SK-N-DZ (cell line): Measurements from ENCODE around the gene USP40.

ENCODE experiments used
- DNase-seq: peaks from one replicate; pipeline ENCODE4 v3.0.0-alpha.2; 2015; ENCODE audit warnings: low spot score

Gene USP40

DNA sequence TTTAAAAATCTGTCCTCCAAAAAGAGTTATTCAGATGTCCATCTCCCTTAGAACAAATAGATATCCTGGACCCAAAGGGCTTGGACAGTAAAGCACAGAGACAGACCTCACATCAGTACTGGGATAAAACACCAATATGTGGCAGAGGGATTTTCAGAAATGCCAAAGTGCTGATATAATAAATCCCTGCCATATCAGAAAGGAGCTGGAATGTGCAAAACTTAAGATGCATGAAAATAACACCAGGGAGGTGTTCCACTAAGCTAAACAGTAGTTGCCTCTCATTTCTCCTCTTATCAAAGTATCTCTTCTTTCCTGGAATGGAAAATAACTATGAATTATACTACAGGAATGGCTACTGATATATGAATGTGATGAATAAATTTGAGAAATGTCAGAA lies 13.2 kb downstream of the USP40 start:
- DNase-seq, result no peak

DNA sequence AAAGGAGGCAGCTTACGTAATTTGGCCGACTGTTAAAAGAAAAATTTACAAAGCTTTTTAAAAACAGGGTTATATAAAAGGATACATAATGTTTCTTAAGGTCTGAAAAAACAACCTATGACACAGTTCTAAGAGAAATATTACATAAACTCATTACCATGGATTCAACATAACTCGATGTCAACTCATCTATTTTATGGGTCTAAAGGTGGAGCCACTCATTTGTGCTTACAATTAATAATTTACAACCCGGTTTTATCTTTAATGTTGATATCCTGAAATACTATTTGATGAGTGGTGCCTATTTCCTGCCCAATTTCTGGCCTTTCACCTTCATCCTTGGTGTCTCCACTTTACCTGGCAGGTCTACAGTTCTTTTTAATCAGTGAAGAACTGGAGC lies 15.1 kb downstream of the USP40 start:
- no peak for DNase-seq

DNA sequence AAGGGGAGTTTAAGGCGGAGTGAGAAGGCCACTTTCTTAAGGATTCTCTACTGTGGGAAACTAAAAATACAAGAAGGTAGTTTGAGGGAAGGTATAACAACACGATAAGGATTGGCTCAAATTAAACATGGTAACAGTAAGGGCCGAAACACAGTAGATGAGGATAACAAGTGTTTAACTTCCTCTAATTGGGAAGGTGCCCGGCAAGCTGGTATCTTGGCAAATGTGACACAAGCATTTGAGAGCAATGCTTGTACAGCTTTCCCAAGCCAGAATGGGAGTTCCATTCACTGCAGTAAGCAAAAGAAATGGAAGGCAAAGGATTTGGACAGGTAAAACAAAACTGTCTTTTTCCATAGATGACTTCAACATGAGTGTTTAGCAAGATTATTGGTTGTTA lies 19.8 kb downstream of the USP40 start:
- DNase-seq, result no peak

DNA sequence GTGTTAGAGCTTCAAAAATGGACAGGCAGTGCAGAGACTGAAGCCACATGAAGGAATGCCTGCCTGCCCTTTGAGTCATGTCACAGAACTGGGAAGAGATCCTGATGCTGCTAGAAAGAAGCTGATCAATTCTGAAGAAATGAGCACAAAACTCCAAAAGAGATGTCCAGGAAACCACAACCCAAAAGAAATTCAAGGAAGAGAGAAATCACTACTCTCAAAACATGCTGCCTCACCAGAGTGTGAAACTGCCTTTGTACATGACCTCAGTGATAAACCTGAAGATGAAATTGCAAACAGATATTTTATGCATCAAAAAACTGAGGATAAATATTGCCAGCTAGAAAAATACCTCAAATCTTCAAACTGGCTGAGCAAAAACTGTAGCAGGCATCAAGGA lies 20.5 kb downstream of the USP40 start:
- DNase-seq, result no peak

DNA sequence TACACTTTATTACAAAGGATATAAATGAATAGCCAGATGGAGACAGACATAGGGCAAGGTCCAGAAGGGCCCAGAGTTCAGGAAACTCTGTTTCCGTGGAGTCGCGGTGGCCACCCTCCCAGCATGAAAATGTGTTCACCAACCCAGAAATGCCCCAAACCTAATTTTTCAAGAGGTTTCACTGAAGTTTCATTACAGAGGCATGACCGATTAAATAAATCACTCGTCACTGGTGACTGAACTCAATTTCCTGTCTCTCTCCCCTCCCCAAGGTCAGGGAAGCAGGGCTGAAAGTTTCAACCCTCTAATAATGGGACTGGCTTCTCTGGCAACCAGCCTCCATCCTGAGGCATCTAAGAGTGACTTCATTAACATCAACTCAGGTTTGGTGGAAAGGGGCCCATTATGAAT lies 22.4 kb downstream of the USP40 start:
- DNase-seq, result no peak

DNA sequence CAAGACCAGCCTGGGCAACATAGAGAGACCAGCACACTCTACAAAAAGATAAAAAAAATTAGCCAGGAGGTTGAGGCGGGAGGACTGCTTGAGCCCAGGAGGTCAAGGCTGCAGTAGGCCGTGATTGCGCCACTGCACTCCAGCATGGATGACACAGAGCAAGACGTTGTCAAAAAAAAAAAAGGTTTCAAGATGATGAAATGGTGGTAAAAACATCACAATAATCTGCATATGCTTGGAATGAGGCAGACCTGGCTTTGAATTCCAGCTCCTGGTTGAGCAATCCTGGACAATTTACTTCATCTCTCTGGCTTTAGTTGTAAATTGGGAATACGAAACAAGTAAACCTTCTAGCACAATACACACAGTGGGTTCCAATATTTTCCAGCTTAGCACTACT lies 24.1 kb downstream of the USP40 start:
- no peak for DNase-seq

DNA sequence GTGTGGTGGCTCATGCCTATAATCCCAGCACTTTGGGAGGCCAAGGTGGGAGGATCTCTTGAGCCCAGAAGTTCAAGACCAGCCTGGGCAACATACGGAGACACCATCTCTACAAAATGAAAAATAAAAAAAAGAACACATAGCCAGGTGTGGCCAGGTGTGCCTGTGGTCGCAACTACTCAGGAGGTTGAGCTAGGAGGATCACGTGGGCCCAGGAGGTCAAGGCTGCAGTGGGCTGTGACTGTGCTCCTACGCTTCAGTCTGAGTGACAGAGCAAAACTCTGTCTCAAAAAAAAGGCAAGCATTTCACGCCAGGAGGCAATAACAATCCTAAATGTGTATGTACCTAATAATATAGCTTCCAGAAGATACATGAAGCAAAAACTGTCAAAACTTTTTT lies 27.8 kb downstream of the USP40 start:
- no peak for DNase-seq

DNA sequence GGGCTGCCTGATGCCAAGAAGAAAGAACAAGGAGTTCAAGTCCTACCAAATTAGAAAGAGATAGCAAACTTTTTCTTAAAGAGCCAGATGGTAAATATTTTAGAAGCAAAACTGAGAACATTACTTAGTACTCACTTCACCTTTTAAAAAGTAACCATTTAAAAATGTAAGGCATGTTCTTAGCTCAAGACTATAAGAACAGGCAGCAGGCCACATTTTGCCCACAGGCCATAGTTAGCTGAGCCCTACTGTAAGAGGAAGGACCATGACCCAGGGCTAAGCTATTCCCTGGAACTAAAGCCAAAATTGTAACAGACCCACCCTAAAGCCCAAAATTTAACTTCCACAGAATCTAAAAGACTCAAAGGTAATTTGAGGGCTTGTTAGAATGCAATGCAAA lies 31.3 kb downstream of the USP40 start:
- no peak for DNase-seq

DNA sequence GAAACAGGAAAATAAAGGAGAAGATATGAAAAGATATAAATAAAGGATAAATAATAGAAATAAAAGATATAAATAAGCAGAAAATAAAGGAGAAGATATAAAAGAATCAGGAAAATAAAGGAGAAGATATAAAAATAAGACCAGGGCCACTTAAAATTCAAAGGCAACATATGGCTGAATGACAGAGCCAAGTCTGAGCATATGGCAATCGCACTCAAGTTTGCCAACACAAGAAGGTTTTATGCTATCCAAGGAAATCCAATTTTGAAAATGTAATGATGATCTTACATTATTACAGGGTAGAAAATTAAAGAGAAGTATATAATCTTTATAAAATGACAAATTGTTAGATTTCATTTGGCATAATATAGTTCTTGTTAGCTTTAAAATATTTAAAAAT lies 33.6 kb downstream of the USP40 start:
- no peak for DNase-seq

DNA sequence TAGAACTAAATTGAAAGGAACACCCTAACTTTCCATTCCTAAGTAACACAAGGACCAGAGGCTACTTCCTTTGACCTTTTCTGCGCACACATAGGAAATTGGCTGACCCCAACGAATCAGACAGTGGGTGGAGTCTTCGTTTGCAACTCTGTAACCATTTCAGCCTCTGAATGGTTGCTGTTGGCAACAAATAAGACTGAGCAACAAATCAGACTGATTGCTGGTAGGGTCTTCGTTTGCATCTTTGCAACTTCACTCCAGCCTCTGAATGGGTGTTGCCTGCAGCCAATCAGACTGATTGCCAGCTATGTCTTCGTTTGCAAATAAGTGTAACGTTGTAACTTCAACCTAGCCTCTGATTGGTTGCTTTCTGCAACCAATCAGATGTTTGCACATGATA lies 34.6 kb downstream of the USP40 start:
- DNase-seq, result no peak

DNA sequence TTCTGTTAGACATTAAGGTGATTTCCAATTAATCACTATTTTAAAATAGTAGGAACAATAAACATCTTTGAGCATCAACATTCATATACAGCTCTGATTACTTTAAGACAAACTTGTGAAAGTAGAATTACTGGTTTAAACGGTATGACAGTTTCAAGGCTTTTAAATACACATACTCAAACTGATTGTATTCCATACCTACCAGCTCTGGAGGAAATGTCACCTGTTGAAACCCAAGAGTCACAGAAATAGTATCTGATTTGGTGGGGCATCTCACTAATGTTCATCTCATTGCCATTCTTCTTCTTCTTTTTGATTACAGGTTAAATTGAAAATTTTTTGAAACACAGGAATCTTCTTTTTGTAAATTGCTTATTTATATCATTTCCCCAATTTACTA lies 36.2 kb downstream of the USP40 start:
- DNase-seq, result no peak

DNA sequence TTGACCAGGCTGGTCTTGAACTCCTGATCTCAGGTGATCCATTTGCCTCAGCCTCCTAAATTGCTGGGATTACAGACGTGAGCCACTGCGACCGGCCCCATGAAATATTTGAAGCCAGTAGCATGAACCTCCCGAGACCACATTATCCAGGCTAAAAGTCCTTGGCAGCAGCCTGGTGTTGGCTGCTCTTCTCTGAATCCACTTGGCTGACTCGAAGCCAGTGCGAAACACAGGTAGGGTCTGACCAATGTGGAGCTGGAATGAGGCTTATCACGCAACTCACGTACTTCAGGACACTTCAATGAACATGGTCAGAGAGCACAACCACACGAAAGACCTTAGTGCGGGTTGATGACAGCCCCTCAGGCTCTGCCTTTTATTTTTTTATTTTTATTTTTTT lies 38.4 kb downstream of the USP40 start:
- no peak for DNase-seq

DNA sequence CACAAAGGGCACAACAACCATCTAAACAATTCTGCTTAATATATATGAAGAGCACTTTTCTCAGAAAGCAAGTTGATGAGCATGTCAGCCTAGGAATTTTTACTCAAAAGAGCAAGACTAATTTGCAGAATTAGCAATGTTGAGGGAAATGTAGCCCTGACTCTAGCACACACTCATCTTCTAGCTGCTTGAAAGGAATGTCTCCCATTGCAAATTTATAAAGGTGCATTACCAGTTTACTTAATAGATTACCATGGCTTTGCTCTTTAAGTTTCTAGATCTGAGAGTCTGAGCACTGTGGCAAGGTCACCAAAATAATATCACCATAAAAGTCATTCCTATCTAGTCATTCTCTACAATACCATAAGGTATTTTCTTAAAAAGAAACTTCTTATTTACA lies 40.8 kb downstream of the USP40 start:
- DNase-seq, result no peak

DNA sequence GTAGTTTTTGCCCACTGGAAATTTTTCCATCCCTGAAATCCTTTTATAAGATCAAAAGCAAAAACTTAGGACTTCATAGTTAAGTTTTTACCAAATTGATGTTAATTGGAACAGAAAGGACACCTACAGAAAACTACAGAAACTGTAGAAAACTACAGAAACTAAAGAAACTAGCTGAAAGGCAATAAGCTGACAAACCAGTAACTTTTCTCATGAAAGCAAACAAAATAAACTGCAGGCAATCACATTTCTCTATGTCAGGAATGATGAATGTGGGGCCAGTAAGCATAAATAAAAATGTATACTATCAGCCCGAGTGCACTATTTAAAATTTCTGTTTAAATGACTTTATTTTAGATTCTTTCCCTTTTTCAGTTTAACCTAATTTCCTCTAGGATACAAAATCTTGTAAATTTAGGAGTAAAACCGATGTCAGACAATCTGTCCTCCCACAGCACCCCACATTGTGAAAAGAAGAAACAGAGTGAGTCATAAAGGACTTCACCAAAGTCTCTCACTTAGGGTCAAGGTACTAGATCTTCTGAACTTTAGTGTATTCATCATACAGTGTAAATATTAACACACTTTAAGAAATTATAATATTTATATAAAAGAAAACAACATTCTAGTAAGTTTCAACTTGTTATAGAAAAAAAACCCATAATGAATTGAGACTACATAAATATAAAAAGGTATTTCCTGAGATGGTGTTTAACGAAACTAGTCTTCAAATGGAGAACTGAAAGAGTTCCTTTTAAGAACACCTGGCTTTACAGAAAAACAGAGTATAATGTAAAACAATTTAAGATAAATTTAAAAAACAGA lies 46.6 kb downstream of the USP40 start:
- no peak for DNase-seq

DNA sequence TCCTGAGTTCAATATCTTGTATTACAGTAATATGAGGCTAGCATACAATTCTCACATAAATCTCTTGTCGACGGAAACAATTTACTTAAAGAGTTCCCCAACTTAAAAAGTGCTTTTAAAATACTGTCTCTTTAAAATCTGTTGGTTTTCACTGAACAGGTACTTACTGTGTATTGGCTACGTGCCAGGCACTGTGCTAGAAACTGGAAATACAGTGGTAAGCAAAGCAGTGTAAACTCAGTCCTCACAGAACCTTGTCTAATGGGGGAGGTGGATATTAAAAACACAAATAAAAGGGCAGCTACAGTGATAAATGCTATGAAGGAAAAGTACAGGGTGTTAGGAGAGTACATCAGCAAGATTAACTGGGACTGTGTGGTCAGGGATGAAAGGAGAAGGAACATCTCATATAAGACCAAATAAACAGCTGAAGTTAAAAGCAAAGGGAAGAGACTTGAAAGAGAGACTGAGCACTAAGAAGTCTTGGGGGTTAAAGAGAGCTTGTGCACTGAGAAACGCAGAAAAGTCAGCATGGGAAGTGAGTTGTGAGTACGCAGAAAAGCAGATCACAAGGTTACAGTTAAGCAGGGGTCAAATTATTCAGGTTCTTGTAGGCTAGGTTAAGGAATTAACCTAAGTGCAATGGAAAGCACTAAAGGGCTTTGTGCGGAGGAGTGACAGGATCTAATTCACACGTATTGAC lies 52.5 kb downstream of the USP40 start:
- no peak for DNase-seq

DNA sequence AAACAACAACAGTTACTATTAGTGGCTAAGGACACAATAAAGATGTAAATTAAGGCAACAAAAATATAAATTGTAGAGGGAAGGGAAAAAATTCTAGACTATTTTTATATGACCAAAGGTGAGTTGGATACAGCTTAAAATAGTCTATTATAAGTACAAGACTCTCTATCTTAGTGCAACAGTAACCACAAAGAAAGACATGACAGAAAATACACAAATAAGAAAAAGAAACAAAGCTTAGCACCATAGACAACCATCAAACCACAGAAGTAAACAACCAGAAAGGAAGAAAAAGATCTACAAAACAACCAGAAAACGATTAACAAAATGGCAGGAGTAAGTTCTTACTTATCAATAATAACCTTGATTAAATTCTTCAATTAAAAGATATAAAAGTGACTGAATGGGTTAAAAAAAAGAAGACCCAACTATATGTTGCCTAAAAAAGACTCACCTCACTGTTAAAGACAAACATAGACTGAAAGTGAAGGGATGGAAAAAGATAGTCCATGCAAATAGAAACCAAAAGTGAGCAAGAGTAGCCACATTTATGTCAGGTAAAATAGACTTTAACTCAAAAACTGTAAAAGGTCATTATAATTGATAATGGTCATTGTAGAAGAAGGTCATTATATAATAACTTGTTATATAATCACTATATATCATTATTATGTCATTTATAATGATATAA lies 62.5 kb downstream of the USP40 start:
- no peak for DNase-seq

DNA sequence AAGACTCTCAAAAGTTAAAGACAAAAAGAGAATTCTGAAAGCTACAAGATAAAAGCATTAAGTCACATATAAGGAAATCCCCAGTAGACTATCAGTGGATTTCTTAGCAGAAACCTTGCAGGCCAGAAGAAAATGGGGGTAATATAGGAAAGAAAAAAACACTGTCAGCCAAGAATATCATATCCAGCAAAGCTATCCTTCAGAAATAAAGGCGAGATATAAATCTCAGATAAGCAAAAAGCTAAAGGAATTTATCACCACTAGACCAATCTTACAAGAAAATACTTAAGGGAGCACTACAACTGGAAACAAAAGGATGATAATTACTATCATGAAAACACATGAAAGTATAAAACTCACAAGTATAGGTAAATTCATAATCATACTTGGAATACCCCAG lies 63.1 kb downstream of the USP40 start:
- no peak for DNase-seq

DNA sequence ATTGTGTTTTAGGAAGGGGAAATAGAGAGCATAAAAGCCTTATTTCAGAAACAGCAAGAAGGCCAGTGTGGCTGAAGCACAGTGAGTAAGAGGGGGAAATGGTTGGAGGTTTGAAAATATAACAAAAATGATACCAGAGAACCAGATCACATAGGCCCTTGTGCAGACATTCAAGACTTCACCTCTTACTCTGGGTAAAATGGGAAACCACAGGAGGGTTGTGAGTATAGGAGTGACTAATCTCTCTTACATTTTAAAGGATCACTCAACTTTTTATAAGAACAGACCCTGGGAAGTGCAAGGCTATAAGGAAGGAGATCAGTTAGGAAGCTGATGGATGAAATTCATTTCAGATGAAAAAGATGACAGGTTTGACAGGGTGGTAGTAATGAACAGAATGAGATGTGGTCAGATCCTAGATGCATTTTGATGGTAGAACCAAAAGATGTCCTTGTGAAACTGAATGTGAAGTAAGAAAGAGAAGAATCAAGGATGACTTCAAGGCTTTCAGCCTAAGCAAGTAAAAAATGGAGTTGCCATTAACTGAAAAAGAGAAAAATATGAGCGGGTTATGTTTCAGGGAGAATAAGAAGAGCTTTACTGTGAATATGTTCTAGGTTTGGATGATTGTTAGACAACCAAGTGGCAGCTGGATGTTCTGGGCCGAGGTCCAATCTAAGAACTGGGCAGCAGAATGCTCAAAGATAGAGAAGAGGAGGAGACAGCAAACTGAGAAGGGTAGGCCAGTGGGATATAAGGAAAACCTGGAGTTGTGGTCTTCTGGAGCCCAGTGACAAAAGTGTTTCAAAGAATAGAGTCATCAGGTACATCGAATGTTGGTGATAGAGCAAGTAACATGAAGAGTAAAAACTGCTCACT lies 65.1 kb downstream of the USP40 start:
- no peak for DNase-seq

DNA sequence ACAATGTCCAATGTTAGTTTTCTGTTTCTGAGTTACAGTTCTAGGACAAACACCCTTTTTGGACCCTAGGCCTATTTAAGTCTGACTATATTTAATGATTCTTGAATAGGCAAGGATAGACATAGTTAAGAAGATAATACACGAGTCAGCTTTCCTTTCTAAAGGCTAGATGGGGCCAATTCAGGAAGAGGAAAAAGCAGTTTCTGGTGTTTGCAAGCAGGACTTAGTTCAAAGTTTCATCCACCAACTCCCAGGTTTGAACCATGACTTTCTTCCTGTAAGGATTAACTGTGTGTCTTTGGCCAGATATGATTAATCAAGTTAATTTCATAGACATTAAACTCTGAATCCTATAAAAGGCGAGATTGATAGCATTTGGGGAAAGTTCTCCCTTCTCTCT lies 66.7 kb downstream of the USP40 start:
- no peak for DNase-seq

DNA sequence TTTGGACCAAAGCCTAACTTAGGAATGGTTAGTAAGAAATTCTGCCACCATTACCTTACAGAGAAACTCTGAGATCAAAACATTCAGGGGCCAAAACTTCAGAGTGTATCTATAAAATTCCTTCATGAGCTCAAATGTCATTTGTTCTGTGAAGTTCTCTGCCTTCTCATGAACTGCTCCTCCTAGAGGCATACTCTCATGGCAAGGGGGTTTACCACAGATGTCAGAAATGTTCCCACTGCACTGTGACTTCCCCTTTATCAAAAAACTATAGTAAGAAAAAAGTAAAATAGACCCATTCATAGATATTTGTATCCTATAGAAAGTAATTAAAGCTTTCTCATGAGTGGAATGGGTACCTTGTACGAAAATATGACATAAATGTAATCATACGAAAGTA lies 68.5 kb downstream of the USP40 start:
- DNase-seq, result no peak

DNA sequence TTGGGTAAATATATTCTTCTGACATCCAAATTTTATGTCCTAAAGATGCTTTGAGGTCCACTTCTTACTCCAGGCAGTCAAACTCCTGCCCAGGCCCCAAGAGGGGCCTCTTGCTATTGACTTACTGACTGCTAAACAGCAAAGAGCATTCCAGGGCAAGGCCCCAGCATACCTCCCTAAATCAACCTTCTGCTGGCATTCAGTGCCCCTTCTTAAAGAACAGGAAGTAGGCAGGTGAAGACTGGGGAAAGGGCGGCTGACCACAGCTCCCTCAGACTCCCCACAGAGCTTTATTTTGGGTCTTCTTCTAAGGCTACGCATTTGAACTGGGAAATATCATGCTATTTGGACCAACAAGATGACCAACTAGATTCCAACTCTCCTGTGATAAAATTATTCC lies 68.9 kb downstream of the USP40 start:
- DNase-seq, result no peak
